Kasumi-1 (cell line): ENCODE results near the gene UBAC2.

Experiments used
- DNase-seq, 2 experiments: peaks; one replicate each; lab custom pipeline; 2025; lab: John Stamatoyannopoulos, UW

UBAC2 gene

DNA sequence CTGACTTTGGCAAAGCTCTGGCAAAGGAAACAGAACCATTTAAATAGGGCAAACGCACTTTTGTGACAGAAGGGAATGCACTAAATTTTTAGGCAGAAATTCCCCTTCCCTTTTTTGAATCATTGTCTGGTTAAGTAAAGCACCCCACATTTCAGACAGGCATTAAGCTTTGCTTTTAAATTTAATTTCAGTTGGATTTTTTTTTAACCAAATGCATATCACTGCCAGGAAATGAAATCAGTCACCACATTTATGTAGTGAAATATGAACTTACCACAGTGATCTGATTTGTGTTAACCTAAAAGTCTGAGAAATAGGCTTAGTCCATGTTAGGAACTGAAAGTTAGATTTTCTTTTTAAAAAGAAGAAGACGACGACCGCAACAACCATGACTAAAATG, 95.7 kb downstream of the UBAC2 start:
- no peak for DNase-seq

DNA sequence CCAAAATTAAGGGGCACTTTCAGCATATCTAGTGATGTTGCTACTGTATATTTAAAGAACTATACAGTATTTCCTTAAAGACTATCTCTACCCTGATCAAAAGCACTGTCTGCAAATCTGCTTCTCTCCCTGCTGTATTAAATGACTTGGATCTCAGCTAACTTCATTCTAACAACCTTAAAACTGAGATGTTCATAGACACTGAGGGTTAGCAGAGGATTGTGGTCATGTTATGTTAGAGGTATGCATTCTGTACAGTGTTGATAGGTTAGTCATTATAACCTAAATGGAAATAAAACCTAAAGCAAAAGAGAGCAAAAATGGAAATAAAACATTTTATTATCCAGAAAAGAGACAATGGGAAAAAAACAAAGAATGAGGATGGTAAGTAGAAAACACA, 96.7 kb downstream of the UBAC2 start:
- DNase-seq, result no peak

DNA sequence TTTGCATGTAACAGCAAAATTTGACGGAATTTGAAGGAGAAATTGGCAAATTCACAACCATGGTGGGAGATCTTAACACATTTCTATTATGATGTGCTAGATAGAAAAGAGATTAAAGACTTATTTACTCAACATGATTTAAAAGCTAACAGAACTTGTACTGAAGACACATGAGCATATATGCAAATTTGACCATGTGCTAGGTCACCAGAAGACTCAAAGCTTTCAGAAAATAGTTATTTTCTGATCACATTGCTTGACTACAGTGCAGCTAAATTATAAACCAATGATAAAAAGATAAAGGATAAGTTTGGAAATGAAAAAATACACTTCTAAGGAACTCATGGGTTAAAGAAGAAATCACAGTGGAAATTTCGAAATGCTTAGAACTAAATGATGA, 97.4 kb downstream of the UBAC2 start:
- DNase-seq, result no peak

DNA sequence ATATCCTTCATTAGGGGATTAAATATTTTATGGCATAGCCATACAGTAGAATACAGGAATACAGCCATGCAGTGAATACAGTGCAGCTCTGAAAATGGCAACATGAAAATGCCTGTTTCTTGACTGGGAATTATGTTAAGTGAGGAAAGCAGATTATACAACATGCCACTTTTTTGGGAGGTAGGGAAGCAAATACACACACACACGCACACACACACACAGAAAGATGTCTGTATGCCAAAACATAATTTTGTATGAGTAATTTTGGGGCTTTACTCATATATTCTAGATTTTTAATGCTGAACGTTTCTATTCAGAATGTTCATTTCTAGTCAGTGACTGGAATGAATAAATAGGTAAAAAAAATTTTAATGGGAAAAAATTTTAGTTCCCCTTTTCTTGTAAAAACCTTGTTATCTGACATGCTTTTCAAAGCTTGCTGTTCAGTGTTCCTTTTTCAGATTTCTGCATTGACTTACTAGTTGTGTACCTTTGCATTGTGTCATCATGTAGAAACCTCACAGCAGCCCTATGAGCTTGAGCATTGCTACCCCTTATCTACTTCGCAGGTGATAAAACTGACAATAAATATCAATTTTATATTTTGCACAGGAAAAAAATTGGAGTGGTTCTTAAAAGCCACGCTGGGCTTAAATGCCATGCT, 98.7 kb downstream of the UBAC2 start:
- DNase-seq, result no peak

DNA sequence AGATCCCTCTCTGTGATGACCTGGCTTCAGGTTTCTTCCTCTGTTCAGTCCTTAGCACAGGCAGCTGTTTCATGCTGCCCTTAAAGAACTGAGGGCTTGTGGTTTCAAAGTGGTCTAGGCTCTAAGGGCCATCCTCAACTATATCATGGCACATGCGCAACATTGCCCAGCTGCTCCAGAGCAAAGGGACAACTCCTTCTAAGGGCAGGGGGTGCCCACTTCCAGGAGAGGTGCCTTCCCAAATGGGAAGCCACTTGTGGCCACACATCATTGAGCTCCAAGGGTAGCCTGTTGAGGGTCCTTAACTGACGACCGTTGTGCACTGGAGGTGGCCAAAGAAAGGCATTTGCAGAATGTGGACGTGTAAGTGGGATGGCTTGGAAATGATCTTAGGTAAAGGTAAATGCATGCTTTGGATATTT, 99.3 kb downstream of the UBAC2 start:
- DNase-seq, result no peak

DNA sequence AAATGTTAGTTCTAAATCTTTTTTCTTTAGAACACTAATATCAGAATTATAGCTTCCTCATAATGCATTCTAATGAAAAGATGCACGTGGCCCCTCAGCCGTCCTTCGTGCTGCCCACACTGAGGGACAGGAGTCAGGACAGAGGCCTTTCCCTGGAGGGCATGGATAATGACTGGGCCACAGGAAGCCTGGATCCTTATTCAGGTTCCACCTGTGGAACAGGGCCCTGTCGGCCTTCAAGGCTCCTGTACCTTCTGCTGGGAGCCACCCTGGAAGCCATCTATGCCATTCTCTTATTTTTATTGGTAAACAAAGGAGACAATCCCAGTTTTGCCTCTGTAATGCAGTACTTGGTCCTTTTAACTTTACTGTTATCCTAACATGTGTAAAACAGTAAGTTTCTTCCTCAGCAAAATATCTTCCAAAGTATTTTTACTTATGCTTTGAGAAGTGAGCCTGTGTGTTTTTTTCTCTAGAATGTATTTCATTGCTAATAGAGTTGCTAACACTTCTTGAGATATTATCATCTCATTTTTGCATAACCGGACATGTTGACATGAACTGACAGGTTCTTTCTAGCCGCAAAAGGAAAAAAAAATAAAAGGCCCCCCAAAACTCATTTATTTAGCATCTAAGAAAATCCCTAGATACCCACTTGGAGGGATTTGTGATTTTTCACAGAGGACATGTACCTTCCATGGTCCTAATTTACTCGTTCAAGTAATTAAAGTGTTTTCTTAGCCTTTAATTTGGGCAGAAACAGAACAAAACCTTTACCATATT, 100.6 kb downstream of the UBAC2 start:
- no peak for DNase-seq

DNA sequence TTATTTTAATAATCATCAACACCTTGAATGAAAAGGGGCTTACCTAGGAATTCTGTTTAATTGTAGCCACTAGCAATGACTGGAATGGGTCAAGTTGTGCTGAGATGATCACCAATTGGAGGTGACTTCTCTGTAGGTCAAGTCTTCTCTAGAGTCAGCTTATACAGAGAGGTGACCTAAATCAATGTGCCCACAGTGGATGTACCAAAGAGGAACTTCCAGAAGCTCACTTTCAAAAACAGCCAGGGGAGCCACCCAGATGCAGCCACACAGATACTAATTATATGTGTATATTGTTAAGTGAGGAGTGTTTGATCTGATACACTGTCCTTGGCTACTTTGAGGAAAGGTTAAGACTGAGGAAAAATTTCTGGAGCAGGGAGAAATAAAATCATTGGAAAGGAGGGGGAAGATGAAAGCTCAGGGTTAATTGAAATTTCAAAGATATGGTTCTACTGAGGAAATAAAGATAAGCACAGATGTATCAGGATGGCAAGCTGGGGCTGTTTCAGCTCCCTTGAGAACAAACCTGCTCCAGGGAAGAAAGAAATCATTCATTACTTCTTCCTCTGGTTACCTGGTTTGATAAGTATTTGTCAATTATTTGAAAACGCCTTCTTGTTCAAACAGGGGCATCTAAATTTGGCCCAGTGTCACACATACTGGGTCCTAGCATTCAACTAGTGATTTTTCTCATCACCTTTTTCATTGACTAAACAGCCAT, 101.4 kb downstream of the UBAC2 start:
- DNase-seq, result no peak

DNA sequence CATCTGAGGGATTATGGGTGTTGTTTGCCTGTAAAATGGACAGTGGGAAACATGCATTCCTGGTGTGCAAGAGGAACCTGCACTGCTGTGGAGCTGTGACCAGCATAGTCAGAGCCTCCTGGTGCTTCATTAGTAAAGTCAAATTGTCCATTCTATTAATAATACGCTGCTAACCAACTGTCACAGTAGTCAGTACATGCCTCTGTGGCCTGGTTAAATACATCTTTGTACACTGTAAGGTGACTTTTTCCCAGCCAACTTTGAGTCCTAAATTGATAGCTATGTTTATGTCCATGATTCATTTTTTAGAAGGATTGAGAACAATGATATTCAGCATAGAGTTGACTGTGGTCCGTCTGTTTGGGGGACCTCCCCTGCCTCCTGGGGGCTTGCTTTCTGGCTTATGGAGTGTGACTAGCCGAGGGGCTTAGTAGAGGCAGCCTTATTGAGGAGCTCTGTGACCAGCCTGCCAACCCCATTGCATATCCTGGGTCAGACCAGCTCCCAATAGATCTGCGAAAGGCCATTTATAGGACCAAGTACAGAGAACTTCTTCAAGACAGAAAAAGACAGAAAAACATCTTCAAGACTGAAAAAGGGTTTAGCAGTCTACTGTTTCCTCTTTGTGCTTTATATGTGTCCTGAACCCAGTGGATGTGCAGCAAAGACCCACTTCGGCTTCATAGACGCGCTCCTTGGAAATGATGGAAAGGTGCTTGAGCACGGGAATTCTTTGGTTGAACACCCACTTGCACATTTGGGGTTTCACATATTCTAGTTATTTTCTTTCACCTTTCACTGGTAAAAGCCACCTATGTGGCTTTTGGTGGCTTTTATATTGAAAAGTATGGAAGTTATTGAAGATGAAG, 102.2 kb downstream of the UBAC2 start:
- DNase-seq, result no peak

DNA sequence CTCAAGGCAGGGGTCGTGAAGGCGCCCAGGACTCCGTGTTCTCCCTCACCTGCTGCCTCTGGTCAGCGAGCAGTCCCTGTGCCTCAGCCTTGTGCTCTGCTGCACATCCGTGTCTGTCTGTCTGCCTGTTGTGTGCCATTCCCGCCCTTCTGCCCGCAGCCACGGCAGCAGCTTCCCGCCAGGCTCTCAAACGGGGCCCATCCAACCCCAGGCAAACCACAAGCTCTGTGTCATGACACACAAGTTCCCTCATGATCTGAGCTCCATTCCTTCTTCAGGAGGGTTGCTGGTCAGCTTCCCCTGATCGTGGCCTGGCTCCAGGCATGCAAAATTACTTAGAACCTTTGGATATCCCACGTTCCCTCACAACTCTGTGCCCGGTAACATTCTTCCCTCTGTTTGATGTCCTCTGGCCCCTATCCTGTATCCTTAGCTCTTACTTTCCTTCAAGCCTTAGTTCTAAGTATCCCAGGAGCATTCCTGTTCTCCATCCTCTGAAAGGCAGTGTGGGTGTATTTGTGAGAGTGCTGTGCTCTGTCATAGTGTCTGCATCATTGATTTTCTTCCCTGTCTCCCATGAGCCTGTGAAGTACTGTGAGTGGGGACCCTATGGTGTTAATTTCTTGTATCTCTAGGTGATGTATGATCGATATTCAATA, 103.3 kb downstream of the UBAC2 start:
- peak; percentile 19 to 24 for DNase-seq

DNA sequence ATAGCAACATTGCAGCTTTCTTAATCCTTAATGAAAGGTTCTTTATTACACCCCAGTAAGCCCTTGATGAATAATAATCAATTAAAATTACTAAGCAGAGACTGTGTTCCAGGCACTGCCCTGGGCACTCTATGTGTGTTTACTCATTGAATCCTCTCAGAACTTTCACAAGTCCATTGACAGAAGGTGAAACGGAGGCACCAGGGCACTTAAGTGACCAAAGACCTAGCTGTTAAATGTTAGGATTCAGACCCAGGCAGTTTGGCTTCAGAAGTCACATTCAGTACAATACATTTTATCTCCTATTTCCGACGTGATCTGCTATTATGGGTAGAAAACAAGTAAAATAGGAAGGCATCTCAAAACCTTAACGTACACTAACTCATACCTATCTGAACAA, 103.9 kb downstream of the UBAC2 start:
- no peak for DNase-seq

DNA sequence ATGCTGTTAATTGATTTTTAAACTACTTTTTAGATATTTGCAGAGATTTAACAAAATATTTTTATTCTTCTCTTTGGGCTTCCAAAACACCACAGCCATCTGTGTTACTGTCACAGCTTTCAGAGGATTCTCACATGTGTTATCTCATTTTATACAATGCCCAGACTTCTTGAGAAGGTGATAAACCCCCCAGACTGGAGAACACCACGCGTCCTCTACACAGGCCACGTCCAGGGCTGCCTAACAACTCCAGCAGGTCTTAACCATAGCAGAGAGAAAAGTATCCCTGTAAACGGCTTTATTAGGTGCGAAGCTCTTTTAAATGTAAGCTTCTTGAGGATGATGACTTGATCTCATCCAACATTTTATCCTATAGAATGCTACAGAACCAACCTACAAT, 104.5 kb downstream of the UBAC2 start:
- DNase-seq, result no peak

DNA sequence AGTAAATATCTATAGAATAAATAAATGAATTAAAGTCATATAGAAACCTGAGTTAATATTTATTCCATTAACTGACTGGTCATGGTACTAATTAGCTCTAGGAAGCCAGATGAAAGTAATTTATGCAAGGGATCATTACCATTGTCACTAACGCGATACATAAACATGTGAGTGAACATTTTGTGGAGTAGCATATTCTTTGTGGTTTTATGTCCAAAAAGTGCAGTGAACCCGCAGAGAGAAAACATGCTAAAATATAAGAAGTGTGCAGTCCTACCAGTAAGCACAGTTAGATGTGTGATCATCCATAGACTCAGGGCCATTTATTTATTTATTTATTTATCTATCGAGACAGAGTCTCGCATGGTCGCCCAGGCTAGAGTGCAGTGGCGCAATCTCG, 104.9 kb downstream of the UBAC2 start:
- DNase-seq, result no peak

DNA sequence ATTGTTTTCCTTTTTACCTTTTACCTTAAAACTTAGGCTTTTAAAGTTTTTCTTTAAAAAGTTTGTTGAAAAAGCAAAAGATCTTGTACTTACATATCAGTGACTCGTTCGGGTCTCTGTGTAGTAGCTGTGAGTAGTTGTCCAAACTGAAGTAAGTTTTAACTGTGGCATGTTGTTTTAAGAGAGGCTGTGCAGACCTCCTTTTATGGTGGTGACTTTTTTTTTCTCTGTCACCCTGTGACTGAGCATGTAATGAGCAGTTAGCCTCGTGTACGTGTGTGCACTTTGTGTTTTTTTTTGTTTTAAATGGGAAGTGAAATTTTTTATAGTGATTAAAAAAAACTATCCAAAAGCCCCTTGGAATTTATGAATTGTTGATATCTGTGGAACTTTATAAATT, 106.6 kb downstream of the UBAC2 start, which contains the start of gene GPR183:
TSS of gene GPR183 (minus strand) at position 153 of the 400 bp plus-strand sequence. CDS start 11,254 bp downstream, outside the sequence.
- peak; percentile 9 to 20 for DNase-seq

DNA sequence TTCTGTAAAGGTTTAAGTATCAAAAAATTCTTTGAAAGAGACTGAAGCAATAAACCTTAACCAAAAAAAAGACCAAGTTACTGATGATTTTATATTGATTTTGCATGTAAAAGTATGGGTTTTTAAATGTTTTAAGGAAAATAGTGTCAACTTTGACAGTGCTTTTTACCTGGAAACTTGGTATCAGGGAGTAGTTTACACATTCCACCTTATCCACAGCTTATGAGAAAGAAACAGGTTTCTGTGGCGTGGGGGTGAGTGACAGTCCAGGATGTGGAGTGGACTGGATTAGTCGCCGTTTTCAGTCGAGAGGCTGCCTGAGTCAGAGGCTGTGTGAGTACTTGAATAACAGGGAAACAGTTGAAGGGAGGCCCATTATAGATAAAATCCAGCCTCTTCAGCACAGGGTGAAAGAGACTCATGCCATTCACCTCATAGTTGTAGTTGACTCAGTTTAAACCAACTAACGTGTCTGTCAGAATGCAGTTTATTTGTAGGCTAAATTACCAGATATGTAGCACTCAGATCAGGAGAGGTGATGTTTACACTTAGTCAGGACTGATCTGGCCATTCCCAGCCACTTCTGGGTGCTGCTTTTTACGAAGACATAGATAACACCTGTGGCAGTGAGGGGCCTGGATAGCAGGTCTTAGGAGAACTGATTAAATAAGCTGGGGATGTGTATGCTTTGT, 107.1 kb downstream of the UBAC2 start:
- peak in 1 of 2 experiments; percentile 3 for DNase-seq

DNA sequence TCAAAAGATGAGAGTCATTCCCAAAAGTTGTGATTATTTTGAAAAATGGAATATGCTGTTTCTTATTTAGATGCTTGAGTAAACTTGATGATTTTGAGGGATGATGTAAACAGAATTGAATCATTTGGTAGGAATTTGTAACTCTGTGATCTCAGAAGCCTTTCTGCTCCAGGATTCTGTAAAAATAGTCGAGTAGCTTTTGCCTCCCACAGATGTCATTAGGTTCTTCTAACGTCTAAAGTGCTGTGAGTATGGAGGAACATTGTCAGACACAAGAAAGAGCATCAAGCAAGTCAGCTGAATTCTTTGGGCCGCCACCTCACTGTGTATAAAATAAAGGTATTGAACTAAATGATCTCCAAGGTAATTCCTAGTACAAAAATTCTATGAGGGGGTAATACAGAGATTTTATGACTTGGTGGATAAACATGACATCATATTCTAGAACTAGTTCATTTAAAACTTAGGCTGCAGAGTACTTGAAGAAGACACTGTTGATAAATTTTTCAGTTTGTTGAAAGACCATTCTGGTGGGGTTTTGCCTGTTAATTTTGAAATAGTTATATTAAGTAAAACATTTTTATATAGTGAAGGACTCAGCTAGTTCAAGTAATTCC, 107.9 kb downstream of the UBAC2 start:
- no peak for DNase-seq

DNA sequence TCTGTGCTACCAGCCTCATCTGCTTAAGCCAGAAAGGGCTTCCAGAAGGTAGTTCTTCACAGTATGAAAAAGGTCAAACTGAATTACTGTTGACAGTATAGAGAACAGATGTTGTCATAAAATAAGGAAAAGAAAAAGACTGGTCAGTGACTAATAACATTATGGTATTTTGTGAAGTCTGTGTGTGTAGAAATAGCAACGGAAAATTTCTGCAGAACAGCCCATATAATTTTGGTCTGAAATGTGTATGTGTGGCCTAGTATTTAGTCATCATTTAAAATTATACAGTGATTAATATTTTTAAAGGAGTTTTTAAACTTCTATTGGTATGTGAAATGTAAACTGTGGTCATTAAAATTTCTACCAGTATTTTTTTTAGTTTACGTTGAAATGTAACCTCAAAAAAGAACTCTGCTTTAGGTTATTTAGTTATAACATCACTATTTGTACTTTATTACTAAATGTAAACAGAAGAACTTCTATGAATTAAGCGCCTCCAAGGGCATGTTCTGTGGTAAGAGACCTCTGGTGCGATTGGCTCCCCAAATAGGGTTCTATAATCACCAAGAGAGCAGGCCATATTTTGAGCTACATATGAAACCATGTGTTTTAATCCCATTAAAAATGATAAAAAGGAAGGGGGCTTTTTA, 109.9 kb downstream of the UBAC2 start:
- DNase-seq, result no peak

DNA sequence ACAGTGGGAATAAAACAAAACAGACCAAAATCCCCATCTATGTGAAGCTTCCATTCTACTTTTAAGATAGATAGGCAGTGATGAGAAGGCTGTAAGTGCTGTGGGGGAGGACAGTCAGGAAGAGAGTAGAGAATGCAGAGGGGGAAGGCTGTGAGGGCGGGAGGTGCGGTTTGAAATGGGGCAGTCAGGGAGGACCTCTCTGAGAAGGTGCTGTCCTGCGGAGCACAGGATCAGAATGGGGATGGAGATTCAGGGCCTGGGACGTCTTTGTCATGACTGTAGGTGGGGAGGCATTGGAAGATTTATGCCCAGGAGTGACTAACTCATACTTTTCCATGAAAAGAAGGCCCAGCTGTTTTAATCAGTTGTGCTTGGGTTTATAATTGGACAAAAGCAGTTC, 110.5 kb downstream of the UBAC2 start:
- peak in 1 of 2 experiments; percentile 7 for DNase-seq

DNA sequence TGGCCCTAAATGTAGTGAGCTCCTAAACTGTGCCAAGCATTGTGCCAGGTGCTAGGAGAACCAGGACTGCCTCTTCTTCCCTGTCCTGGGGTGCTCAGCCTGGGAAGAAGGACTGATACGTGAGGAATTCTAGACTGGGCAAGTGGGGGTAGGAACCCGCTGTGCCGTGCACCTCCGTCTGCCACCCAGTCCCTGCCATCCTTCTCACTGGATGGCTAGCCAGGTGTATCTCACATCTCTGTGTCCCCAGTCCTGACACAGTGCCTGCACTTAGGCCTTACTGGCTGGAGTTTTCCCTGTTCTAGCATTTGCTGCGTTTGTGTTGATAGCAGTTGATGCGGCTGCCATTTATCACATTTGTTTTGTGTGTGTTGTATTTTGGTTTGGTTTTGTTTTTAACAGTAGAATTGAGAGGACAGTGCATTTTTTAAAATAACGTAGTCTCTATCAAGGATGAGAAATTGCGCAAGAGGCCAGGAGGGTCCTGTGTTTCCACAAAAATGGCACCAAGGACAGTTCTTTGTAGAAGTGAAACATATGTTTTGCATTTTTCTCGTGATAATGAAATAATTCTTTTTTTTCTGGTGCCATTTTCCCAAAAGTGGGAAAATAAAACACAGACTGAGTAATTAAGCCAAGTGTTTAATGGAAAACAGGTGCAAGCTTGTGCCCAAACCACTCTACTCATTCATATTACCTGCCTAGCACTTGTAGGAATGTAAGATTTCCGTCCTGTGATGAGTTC, 111.3 kb downstream of the UBAC2 start:
- DNase-seq, result peak; percentile 21 to 29

DNA sequence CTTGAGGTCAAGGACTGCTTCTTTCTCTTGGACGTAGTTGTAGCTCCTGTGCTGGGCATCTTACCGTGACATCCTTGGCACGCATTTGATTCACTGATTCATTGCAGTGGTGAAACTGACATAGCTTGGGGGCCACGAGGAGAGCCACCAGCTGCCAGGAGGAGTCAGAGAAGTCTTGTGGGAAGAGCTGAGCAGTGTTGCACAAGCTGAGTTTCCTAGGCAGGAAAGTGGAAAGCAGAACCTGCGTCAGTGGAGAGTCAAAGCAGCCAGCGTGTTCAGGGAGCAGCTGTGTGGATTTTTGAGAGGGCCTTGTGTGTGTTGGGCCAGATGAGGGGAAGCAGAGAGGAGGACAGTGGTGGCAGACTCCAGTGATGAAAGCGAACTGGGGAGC, 111.8 kb downstream of the UBAC2 start:
- peak; percentile 96 to 97 for DNase-seq
